Fibroblast of upper back skin (primary cell): ENCODE measurements around the gene ADAMTSL1.
"Not testable (repeated sequence)": the region's sequence is repeated elsewhere in the genome, so short reads cannot be mapped to it uniquely, and the experiment has no call there.

Experiments
- DNase-seq: peaks from one replicate; pipeline ENCODE4 v3.0.0-alpha.2; 2013

The ADAMTSL1 gene

GRCh38 chr9:18874990-18875389 is 401.0 kb downstream of the ADAMTSL1 start:
- DNase-seq, result not testable (repeated sequence)

- no peak for DNase-seq
Observed at GRCh38 chr9:18877984-18878383, 404.0 kb downstream of the ADAMTSL1 start.

- no peak for DNase-seq
Observed at GRCh38 chr9:18881758-18882157, 407.8 kb downstream of the ADAMTSL1 start.

- DNase-seq, result no peak
Observed at GRCh38 chr9:18887546-18887945, 413.6 kb downstream of the ADAMTSL1 start.

GRCh38 chr9:18888290-18888689 is 414.3 kb downstream of the ADAMTSL1 start:
- no peak for DNase-seq

GRCh38 chr9:18889550-18889949 is 415.6 kb downstream of the ADAMTSL1 start:
- DNase-seq, result no peak

GRCh38 chr9:18890372-18890771 is 416.4 kb downstream of the ADAMTSL1 start:
- DNase-seq, result peak; percentile 89

GRCh38 chr9:18891946-18892670 is 418.2 kb downstream of the ADAMTSL1 start:
- DNase-seq, result no peak

GRCh38 chr9:18893046-18893445 is 419.1 kb downstream of the ADAMTSL1 start:
- no peak for DNase-seq

GRCh38 chr9:18893491-18893890 is 419.5 kb downstream of the ADAMTSL1 start:
- no peak for DNase-seq

- no peak for DNase-seq
Observed at GRCh38 chr9:18896004-18896403, 422.1 kb downstream of the ADAMTSL1 start.

GRCh38 chr9:18896531-18897179 is 422.7 kb downstream of the ADAMTSL1 start:
- DNase-seq, result no peak

GRCh38 chr9:18903450-18903849 is 429.5 kb downstream of the ADAMTSL1 start:
- DNase-seq, result no peak

- DNase-seq, result peak; percentile 91
Observed at GRCh38 chr9:18905028-18905882, 431.3 kb downstream of the ADAMTSL1 start.

- peak; percentile 56 for DNase-seq
Observed at GRCh38 chr9:18905883-18906629, 432.1 kb downstream of the ADAMTSL1 start.

GRCh38 chr9:18906656-18907395 is 432.9 kb downstream of the ADAMTSL1 start:
- peak; percentile 58 for DNase-seq

GRCh38 chr9:18907927-18908625 is 434.1 kb downstream of the ADAMTSL1 start:
- no peak for DNase-seq

GRCh38 chr9:18909140-18910018 is 435.4 kb downstream of the ADAMTSL1 start:
- DNase-seq, result no peak

GRCh38 chr9:18910435-18910834 is 436.5 kb downstream of the ADAMTSL1 start:
- DNase-seq, result peak; percentile 46

- no peak for DNase-seq
Observed at GRCh38 chr9:18910916-18911315, 437.0 kb downstream of the ADAMTSL1 start.
